T-helper 1 cell treated with Interleukin-12 subunit alpha and Interleukin-12 subunit beta and Interleukin-4 antibody, amounts not matched to agents 30 μg/mL and 1 μg/mL, for 36 hours (primary cell): Measurements from ENCODE around the gene TLK2.
"Not testable (repeated sequence)": the region's sequence is repeated elsewhere in the genome, so short reads cannot be mapped to it uniquely, and the experiment has no call there.

Source experiments
- H3K27ac Mint-ChIP-seq: one replicate; pipeline ENCODE4 v1.8.0; 2021; ENCODE audit warnings: mild to moderate bottlenecking, mixed read lengths
- H3K27me3 Mint-ChIP-seq: one replicate; pipeline ENCODE4 v1.8.0; 2021; ENCODE audit warnings: low read depth, mixed read lengths
- H3K36me3 Mint-ChIP-seq: one replicate; pipeline ENCODE4 v1.8.0; 2021; ENCODE audit warnings: low read depth, mixed read lengths
- H3K4me1 Mint-ChIP-seq: one replicate; pipeline ENCODE4 v1.8.0; 2021; ENCODE audit warnings: low read depth, mixed read lengths
- H3K4me3 Mint-ChIP-seq: one replicate; pipeline ENCODE4 v1.8.0; 2021; ENCODE audit warnings: mild to moderate bottlenecking, moderate library complexity, mixed read lengths
- H3K9me3 Mint-ChIP-seq: one replicate; pipeline ENCODE4 v1.8.0; 2021; ENCODE audit warnings: mixed read lengths

The TLK2 gene

DNA sequence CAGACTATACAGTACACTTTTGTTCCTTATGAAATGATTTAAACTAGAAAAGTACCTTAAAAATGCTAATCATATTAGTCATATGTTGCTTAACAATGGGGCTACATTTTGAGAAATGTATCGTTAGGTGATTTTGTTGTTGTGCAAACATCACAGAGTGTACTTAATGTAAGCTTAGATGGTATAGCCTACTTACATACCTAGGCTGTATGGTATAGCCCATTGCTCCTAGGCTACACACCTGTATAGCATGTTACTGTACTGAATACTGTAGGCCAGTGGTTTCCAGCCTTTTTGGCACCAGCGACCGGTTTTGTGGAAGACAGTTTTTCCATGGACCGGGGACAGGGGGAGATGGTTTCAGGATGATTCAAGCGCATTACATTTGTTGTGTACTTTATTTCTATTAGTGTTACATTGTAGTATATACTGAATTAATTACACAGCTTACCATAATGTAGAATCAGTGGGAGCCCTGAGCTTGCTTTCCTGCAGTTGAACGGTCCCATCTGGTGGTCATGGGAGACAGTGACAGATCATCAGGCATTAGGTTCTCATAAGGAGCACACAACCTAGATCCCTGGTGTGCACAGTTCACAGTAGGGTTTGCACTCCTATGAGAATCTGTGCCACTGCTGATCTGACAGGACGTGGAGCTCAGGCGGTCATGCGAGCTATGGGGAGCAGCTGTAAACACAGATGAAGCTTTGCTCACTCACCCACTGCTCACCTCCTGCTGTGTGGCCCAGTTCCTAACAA is 113.9 kb downstream of the TLK2 start:
- H3K9me3 Mint-ChIP-seq = no peaks in the 10 kb centered on the region
- no peaks in the 10 kb centered on the region for H3K4me1 Mint-ChIP-seq
- no peak overlapping the region for H3K27ac Mint-ChIP-seq
- no peaks in the 10 kb centered on the region for H3K27me3 Mint-ChIP-seq
- no peak overlapping the region for H3K4me3 Mint-ChIP-seq
- H3K36me3 Mint-ChIP-seq = peaks cover 19% of the 10 kb centered on the region

DNA sequence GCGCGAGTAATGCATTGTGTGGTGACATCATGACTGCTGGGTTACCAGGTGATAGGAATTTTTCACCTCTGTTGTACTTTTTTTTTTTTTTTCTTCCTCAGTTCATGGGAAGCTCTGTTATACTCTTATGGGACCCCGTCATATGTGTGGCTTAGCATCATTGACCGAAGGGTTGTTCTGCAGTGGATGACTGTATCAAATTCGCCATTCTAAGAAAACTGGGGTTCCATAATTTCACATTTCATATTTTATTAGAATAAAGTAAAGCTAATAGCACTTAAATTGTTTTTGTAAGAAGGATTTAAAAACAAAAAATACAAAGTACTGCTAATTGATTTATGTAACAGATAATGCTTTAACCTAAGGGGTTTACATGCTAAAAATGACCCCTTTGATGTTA is 116.9 kb downstream of the TLK2 start:
- H3K27me3 Mint-ChIP-seq = no peaks in the 10 kb centered on the region
- H3K4me3 Mint-ChIP-seq = no peak overlapping the region
- peaks cover 34% of the 10 kb centered on the region for H3K36me3 Mint-ChIP-seq
- no peak overlapping the region for H3K27ac Mint-ChIP-seq
- H3K4me1 Mint-ChIP-seq = no peaks in the 10 kb centered on the region
- H3K9me3 Mint-ChIP-seq = no peaks in the 10 kb centered on the region

DNA sequence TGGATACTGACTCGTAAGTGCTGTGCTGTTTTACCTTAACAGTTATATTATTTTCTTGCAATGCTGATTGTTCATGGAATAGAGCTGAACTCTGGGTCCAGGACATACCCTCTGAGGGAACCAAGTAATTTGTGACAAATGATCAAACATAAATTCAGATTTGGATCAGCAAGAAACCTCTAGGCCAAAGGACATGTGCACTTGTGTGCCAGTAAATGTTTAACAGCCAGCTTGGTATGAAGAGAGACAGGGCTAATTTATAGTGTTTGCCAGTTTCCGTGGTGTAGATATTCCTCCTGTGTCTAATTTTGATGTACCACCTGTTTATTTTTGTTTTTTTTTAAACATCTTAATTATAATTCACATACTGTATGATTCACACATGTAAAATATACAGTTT is 118.0 kb downstream of the TLK2 start:
- H3K27me3 Mint-ChIP-seq = no peaks in the 10 kb centered on the region
- H3K9me3 Mint-ChIP-seq = no peaks in the 10 kb centered on the region
- H3K27ac Mint-ChIP-seq = no peak overlapping the region
- H3K4me3 Mint-ChIP-seq = no peak overlapping the region
- peaks cover 37% of the 10 kb centered on the region for H3K36me3 Mint-ChIP-seq
- H3K4me1 Mint-ChIP-seq = no peaks in the 10 kb centered on the region

DNA sequence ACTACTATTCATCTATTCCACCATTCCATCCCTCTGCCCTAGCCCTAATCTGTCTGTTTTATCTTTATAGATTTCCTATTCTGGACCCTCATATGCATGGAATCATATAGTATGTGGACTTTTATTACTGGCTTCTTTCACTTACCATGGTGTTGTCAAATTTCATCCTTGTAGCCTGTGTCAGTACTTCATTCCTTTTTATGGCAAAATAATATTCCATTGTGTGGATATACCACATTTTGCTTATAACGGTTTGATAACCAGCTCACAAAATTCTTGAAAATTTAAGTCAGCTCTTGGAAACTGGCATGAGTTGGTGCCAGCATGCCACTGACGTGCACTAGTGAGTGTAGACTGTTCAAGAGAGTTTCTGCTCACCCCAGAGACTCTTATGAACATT is 118.5 kb downstream of the TLK2 start:
- Mint-ChIP-seq H3K36me3 (peaks cover 41% of the 10 kb centered on the region), H3K4me1 (no peaks in the 10 kb centered on the region), H3K27me3 (no peaks in the 10 kb centered on the region), H3K4me3 (no peak overlapping the region), H3K9me3 (no peaks in the 10 kb centered on the region), H3K27ac (no peak overlapping the region)

DNA sequence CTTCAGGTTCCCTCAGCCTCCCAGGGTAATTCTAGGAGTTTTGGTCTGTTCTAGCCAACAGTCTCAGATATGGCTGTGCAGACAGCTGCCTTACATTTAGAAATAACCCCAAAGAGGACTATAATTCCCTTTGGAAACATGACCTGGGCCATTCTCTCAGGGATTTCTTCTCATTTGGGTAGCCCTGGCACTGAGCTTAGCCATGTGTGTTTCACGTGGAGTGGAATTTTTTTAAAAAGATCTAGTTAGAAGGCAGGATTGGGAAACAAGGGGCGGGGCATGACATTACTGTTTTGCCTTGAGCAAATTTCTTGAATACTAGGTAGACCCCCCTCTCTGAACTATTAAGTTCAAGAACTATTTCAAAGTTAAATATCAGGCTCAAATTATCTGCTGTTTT is 119.3 kb downstream of the TLK2 start:
- Mint-ChIP-seq H3K4me3 (no peak overlapping the region), H3K27me3 (no peaks in the 10 kb centered on the region), H3K4me1 (no peaks in the 10 kb centered on the region), H3K36me3 (peaks cover 39% of the 10 kb centered on the region), H3K9me3 (no peaks in the 10 kb centered on the region), H3K27ac (no peak overlapping the region)

DNA sequence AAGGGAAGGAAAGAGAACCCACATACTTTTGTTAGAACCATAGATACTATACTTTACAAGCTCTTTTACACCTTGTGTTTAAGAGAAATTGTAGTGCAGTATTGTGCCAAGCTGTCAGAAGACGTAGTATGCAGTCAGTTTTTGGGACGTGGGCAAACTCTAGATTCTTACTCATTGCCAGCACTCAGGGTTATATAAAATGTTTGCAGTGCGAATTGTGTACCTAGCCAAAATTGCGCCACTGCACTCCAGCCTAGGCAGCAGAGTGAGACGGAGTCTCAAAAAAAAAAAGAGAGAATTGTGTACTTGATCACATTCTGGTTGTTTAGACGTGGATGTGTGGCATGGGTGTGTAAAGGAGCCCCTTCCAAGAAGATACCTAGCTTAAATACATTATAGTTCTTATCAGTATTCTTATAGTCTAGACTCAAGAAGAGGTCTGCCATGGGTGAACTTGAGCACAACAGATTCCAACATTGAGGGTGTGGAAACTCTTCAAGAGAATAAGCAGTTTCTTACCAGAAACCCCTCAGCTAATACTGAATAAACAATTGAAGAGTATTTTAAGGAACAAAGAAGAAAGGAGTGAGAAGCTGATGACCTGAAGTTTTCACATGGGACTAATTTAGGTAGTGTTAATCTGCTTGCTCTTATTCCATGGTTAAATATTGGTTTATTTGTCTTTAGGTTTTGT is 121.5 kb downstream of the TLK2 start:
- peaks cover 42% of the 10 kb centered on the region for H3K36me3 Mint-ChIP-seq
- no peaks in the 10 kb centered on the region for H3K4me1 Mint-ChIP-seq
- H3K4me3 Mint-ChIP-seq = no peak overlapping the region
- no peaks in the 10 kb centered on the region for H3K27me3 Mint-ChIP-seq
- no peaks in the 10 kb centered on the region for H3K9me3 Mint-ChIP-seq
- no peak overlapping the region for H3K27ac Mint-ChIP-seq

DNA sequence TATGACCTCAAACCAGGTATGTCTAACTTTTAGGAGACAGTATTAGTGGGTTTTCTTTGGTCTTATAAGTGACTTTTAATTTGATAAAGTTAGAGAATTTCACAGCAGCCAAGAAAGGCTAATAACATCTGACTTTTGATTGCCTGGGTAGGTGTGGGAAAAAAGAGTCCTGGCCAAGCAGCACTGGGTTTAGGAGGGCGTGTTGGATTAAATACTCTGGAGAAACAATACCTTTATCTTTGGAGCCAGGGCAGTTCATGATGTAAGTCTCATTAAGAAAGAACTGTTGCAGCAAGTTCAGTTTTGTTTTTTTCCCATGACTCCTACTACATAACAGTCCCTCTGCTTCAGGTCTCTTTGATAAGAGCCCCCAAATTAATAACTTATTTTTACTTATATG is 122.2 kb downstream of the TLK2 start:
- Mint-ChIP-seq H3K27me3 (no peaks in the 10 kb centered on the region), H3K27ac (no peak overlapping the region), H3K4me3 (no peak overlapping the region), H3K9me3 (no peaks in the 10 kb centered on the region), H3K36me3 (peaks cover 42% of the 10 kb centered on the region), H3K4me1 (no peaks in the 10 kb centered on the region)

DNA sequence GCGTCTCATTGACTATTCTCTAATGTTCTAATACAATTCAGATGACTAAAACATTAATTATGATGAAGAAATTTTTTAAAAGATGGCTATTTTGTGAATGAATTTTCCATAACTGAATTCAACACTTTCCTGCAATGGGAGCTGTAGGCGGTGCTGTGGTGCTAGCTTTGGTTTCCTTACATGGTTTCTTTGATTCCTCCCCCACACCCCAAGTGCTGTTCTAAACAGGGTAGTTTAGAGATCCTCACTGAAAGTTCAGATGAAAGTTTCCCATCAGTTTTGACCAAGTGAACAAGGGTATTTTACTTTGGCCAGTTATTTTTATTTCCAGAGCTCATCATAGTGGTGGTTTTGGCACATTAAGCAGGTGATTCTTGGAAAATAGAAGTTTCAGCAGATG is 122.8 kb downstream of the TLK2 start:
- Mint-ChIP-seq H3K36me3 (peaks cover 43% of the 10 kb centered on the region), H3K9me3 (no peaks in the 10 kb centered on the region), H3K27me3 (no peaks in the 10 kb centered on the region), H3K4me1 (no peaks in the 10 kb centered on the region), H3K4me3 (no peak overlapping the region), H3K27ac (no peak overlapping the region)

DNA sequence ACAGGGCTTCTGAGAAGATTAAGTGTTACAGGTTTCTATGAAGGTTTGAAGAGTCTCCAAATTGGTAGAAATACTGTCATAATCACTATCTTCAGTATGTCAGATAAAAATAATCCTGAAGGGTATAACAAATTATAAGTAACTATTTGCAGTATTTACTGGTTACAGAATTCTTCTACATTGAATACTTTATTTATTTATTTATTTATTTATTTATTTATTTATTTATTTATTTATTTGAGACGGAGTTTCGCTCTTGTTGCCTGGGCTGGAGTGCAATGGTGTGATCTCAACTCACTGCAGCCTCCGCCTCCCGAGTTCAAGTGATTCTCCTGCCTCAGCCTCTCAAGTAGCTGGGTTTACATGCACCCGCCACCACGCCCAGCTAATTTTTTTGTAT is 125.2 kb downstream of the TLK2 start:
- H3K9me3 Mint-ChIP-seq, H3K27me3 Mint-ChIP-seq, H3K27ac Mint-ChIP-seq, H3K4me3 Mint-ChIP-seq, H3K4me1 Mint-ChIP-seq: not testable (repeated sequence)
- H3K36me3 Mint-ChIP-seq = peaks cover 42% of the 10 kb centered on the region

DNA sequence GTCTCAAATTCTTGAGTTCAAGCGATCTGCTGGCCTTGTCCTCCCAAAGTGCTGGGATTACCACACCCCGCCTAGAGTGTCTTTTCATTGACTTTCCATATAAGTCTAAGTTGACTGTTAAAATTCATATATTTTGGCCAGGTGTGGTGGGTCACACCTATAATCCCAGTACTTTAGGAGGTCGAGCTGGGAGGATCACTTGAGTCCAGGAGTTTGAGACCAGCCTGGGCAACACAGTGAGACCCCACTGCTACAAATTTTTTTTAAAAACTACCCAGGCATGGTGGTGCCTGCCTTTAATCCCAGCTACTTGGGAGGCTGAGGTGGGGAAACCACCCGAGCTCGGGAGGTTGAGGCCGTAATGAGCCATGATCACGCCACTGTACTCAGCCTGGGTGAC is 127.0 kb downstream of the TLK2 start:
- Mint-ChIP-seq H3K4me3 (no peak overlapping the region), H3K27me3 (no peaks in the 10 kb centered on the region), H3K4me1 (peaks cover 4% of the 10 kb centered on the region), H3K9me3 (no peaks in the 10 kb centered on the region), H3K36me3 (peaks cover 46% of the 10 kb centered on the region), H3K27ac (no peak overlapping the region)

DNA sequence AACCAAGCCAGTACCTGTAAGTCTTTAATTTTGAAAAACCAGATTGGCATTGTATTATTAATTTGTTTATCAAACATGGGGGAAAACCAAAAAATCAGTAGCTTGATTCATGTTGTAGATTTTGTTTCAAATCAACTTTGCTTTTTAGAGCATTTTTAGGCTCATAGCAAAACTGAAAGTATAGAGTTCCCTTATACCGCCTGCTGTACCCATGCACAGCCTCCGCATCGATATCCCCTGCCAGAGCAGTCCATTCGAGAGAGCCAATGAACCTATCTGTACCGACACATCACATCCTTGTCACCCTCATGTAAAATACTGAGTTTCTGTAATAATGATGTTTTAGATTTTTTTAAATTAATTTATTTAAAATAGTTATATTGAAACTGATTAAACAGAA is 132.7 kb downstream of the TLK2 start:
- Mint-ChIP-seq H3K4me3 (no peak overlapping the region), H3K36me3 (peaks cover 54% of the 10 kb centered on the region), H3K4me1 (peaks cover 8% of the 10 kb centered on the region), H3K9me3 (no peaks in the 10 kb centered on the region), H3K27me3 (no peaks in the 10 kb centered on the region), H3K27ac (no peak overlapping the region)

DNA sequence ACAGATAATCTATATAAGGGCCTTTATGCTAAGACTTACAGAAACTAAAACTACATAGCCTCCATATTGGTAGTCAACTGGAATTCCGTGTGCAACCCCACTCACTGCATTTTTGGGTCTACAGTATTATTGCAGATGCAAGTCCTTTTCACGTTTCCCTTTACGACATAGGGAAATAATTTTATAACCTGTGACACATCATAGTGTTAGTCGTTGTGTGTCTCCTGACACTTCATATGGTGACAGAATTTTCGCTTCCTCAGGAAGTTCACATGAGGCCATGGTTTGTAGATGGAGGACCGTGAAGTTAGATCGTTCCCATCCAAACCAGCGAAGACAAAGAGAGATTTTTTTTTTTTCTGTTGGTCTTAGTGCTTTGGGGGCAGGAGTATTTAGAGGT is 133.1 kb downstream of the TLK2 start:
- H3K9me3 Mint-ChIP-seq = no peaks in the 10 kb centered on the region
- no peak overlapping the region for H3K27ac Mint-ChIP-seq
- H3K4me3 Mint-ChIP-seq = no peak overlapping the region
- peaks cover 8% of the 10 kb centered on the region for H3K4me1 Mint-ChIP-seq
- no peaks in the 10 kb centered on the region for H3K27me3 Mint-ChIP-seq
- H3K36me3 Mint-ChIP-seq = peaks cover 50% of the 10 kb centered on the region

DNA sequence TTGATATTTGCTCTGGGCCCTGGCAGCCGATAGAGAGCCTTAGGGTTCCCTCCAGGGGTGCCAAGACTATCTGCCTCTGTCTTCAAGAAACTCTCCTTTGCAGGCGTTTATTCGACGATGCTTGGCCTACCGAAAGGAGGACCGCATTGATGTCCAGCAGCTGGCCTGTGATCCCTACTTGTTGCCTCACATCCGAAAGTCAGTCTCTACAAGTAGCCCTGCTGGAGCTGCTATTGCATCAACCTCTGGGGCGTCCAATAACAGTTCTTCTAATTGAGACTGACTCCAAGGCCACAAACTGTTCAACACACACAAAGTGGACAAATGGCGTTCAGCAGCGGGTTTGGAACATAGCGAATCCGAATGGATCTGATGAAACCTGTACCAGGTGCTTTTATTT is 133.7 kb downstream of the TLK2 start:
- peaks cover 48% of the 10 kb centered on the region for H3K36me3 Mint-ChIP-seq
- not testable (repeated sequence) for H3K27me3 Mint-ChIP-seq, H3K4me3 Mint-ChIP-seq, H3K9me3 Mint-ChIP-seq, H3K27ac Mint-ChIP-seq, H3K4me1 Mint-ChIP-seq

DNA sequence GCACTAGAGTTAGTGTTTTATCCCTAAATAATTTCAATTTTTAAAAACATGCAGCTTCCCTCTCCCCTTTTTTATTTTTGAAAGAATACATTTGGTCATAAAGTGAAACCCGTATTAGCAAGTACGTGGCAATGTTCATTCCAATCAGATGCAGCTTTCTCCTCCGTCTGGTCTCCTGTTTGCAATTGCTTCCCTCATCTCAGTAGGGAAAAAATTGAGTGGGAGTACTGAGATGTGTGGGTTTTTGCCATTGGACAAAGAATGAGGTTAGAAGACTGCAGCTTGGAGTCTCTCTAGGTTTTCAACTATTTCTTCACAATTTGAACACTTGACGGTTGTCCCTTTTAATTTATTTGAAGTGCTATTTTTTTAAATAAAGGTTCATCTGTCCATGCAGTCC is 134.5 kb downstream of the TLK2 start:
- not testable (repeated sequence) for H3K27ac Mint-ChIP-seq, H3K4me1 Mint-ChIP-seq, H3K4me3 Mint-ChIP-seq, H3K27me3 Mint-ChIP-seq, H3K9me3 Mint-ChIP-seq
- peaks cover 41% of the 10 kb centered on the region for H3K36me3 Mint-ChIP-seq

DNA sequence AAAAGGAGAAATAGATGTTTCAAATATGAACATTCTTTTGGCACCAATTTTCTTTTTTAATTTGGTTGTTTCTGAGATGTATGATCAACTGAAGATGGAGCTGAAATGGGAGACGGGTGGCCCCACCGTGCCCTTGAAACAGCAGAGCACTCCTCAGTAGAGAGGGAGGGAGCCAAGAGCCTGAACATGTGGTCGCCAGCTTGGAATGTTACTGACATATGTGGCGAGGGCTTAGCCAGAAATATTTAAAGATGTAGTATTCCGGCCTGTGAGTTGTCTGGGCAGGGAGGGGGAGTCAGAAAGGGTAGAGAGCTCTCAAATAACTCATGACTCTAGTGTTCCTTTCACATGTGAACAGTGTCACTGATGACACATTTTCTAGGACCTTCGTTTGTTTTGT is 135.5 kb downstream of the TLK2 start:
- Mint-ChIP-seq H3K27ac (no peak overlapping the region), H3K4me3 (no peak overlapping the region), H3K27me3 (no peaks in the 10 kb centered on the region), H3K4me1 (peaks cover 8% of the 10 kb centered on the region), H3K36me3 (peaks cover 33% of the 10 kb centered on the region), H3K9me3 (no peaks in the 10 kb centered on the region)
